Measurements from ENCODE around the gene WDR4.

- TF ChIP-seq CTCF (IDR thresholded peaks at IDR 0.05) (no peak), NR1H2 (CRISPR knock-in tag; IDR thresholded peaks at IDR 0.05) (no peak), ETV6 (CRISPR knock-in tag; IDR thresholded peaks at IDR 0.05) (no peak), JUN (CRISPR knock-in tag; IDR thresholded peaks at IDR 0.05) (no peak)
Observed at GRCh38 chr21:42799516-42799915, 79.8 kb downstream of the WDR4 start.
